ENCODE results near the gene LIME1. TPM values are rescaled to one million over a fixed set of nuclear protein-coding genes. Genes with fewer than 3 reads are reported as not detected.

Gene LIME1
- total RNA-seq, 2 donors from 2014 or later, result 7.6 to 10.1 TPM

GRCh38 chr20:63739130-63740069, 2.9 kb downstream of the LIME1 start, which contains the start of gene SLC2A4RG:
Gene SLC2A4RG (plus strand): TSS chr20:63739776. CDS start chr20:63739913, 137 bp downstream.
- Histone ChIP-seq H3K4me3 (ENCODE audit: low read length) (peak within 1 kb of the TSS; percentile 86), H3K9me3 (ENCODE audit: control insufficient read depth, low read length) (no peaks in the 10 kb centered on the region), H3K27me3 (ENCODE audit: control insufficient read depth, insufficient read depth, low read length, poor library complexity, severe bottlenecking) (no peaks in the 10 kb centered on the region), H3K27ac (ENCODE audit: low read depth, low read length) (peak within 1 kb of the TSS; percentile 79), H3K36me3 (ENCODE audit: control insufficient read depth, insufficient read depth, low read length) (peaks cover 27% of the 10 kb centered on the region), H3K9ac (ENCODE audit: extremely low read depth, low read length, poor library complexity, severe bottlenecking) (peak within 1 kb of the TSS; percentile 78), H3K4me1 (ENCODE audit: control insufficient read depth, insufficient read depth, low read length) (peaks cover 8% of the 10 kb centered on the region)
- no peaks in the 10 kb centered on the region for H3K9me3 Mint-ChIP-seq
- 2 to 6% methylated on average over 27 to 132 of the region's 136 CpGs for WGBS, 2 experiments (ENCODE audit: insufficient coverage in 1 of 2, insufficient read length in 1 of 2)
- TF ChIP-seq CTCF (conservative IDR thresholded peaks at IDR 0.05), result no peak
- peaks cover 1% of the 10 kb centered on the region for H3K27me3 Mint-ChIP-seq (ENCODE audit: insufficient read depth)
- peaks cover 13% of the 10 kb centered on the region for H3K36me3 Mint-ChIP-seq (ENCODE audit: low read depth)
- DNase-seq, result peak; percentile 83
- H3K27ac Mint-ChIP-seq, result no peak within 1 kb of the TSS
- peak within 1 kb of the TSS; percentile 60 for H3K4me3 Mint-ChIP-seq
- H3K4me1 Mint-ChIP-seq, result no peaks in the 10 kb centered on the region

GRCh38 chr20:63740070-63740626, 3.7 kb downstream of the LIME1 start:
- H3K27me3 Mint-ChIP-seq (ENCODE audit: insufficient read depth), result peaks cover 1% of the 10 kb centered on the region
- 0% methylated on average over 5 to 80 of the region's 80 CpGs for WGBS, 2 experiments (ENCODE audit: insufficient coverage in 1 of 2, insufficient read length in 1 of 2)

More at GRCh38 chr20:63740070-63740626, 3.7 kb downstream of the LIME1 start:
- DNase-seq, result no peak
- no peak for TF ChIP-seq CTCF (conservative IDR thresholded peaks at IDR 0.05)
- H3K36me3 ChIP-seq (ENCODE audit: control insufficient read depth, insufficient read depth, low read length), result peaks cover 29% of the 10 kb centered on the region
- H3K27me3 ChIP-seq (ENCODE audit: control insufficient read depth, insufficient read depth, low read length, poor library complexity, severe bottlenecking), result no peaks in the 10 kb centered on the region
- H3K4me1 Mint-ChIP-seq, result no peaks in the 10 kb centered on the region
- peak overlapping the region; percentile 79 for H3K27ac ChIP-seq (ENCODE audit: low read depth, low read length)
- H3K36me3 Mint-ChIP-seq (ENCODE audit: low read depth), result peaks cover 13% of the 10 kb centered on the region
- peak overlapping the region; percentile 86 for H3K4me3 ChIP-seq (ENCODE audit: low read length)
- H3K4me3 Mint-ChIP-seq, result peak overlapping the region; percentile 60
- no peaks in the 10 kb centered on the region for H3K9me3 Mint-ChIP-seq
- no peaks in the 10 kb centered on the region for H3K9me3 ChIP-seq (ENCODE audit: control insufficient read depth, low read length)
- no peak overlapping the region for H3K27ac Mint-ChIP-seq
- peaks cover 8% of the 10 kb centered on the region for H3K4me1 ChIP-seq (ENCODE audit: control insufficient read depth, insufficient read depth, low read length)
- H3K9ac ChIP-seq (ENCODE audit: extremely low read depth, low read length, poor library complexity, severe bottlenecking), result peak overlapping the region; percentile 78
